Measurements from ENCODE around the gene ARID1B. TPM values are rescaled to one million over a fixed set of nuclear protein-coding genes. Genes with fewer than 3 reads are reported as not detected.

The ARID1B gene
- total RNA-seq, 6 experiments from 2014 or later = 23.2 to 35.3 (median 30.7) TPM

DNA sequence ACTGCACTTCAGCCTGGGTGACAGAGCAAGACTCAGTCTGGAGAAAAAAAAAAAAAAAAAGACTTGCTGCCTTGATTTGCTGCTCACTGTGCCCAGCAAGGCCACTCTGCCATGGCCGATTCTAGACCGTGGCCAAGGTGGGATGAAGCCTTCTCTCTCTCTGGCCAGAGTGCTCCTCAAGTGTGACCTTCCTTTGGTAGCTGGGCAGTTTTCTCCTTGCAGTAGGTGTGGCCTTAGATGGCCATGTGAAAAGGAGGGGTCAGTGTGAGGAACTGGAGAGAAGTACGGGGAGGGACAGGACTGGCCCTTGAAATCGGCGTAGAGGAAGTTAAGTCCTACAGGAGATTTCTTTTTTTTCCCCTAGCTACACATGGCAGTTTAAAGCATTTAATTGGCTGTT is 272.0 kb downstream of the ARID1B start:
- Histone ChIP-seq H3K27ac (no peak overlapping the region), H3K4me1 (peaks cover 0 to 6% (median 0%) of the 10 kb centered on the region in 4 donors), H3K4me3 (no peak overlapping the region), H3K27me3 (no peaks in the 10 kb centered on the region), H3K9me3 (no peaks in the 10 kb centered on the region), H3K36me3 (no peaks in the 10 kb centered on the region)
- WGBS (ENCODE audit: insufficient coverage, low coverage, low lambda C conversion rate, missing lambda C conversion rate) = 65% methylated on average over 5 of the region's 5 CpGs
- ATAC-seq (peak; percentile 25 to 66 (median 50)), DNase-seq (no peak)
- TF ChIP-seq, protein P1, sequence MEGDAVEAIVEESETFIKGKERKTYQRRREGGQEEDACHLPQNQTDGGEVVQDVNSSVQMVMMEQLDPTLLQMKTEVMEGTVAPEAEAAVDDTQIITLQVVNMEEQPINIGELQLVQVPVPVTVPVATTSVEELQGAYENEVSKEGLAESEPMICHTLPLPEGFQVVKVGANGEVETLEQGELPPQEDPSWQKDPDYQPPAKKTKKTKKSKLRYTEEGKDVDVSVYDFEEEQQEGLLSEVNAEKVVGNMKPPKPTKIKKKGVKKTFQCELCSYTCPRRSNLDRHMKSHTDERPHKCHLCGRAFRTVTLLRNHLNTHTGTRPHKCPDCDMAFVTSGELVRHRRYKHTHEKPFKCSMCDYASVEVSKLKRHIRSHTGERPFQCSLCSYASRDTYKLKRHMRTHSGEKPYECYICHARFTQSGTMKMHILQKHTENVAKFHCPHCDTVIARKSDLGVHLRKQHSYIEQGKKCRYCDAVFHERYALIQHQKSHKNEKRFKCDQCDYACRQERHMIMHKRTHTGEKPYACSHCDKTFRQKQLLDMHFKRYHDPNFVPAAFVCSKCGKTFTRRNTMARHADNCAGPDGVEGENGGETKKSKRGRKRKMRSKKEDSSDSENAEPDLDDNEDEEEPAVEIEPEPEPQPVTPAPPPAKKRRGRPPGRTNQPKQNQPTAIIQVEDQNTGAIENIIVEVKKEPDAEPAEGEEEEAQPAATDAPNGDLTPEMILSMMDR (IDR thresholded peaks at IDR 0.05) = no peak
- TF ChIP-seq POLR2A (IDR thresholded peaks at IDR 0.05) = no peak
- intact Hi-C loops (cut with DNase I) = loop anchor here (10.0 kb wide), 2 partner anchors 136 to 484 kb away; no protein-coding TSS in a partner anchor

DNA sequence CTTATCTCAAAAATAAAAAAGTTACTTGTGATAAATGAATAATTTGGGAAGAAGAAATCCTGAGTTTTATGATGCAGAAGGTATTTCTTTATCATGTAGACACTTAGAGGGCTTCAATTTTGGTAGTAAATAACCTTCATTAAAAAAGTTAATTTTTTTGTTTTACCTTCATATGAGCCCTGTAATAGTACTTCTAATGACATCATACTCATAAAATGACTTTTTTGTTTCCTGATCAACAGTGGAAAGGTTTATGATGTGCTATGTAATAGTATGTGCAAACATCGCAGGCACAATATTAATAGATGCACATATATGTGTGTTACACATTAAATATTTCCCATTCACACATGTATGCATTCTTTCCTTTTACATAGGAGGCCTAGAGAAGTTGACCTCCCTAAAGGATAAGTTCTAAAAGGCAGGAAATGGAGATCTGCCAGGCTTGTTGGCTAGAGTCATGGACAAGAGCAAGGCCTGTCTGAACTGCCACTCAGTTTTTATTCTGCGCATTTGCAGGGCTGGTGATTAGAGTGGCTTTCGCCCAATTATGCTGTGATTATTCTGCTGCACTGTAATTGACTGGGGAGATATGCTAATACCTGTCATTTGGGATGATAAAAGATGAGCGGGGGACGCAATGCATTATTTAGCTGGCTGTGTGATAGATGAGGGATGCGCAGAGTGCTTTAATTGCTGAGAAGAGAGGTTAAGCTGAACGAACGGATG is 273.5 kb downstream of the ARID1B start:
- intact Hi-C loops (cut with DNase I) = no loop called here
- TF ChIP-seq, protein P1 (IDR thresholded peaks at IDR 0.05) = no peak
- H3K9me3 ChIP-seq = no peaks in the 10 kb centered on the region
- WGBS (ENCODE audit: insufficient coverage, low coverage, low lambda C conversion rate, missing lambda C conversion rate) = 73% methylated on average over 8 of the region's 8 CpGs
- H3K27me3 ChIP-seq = no peaks in the 10 kb centered on the region
- H3K27ac ChIP-seq = no peak overlapping the region
- no peak for DNase-seq
- no peaks in the 10 kb centered on the region for H3K36me3 ChIP-seq
- ATAC-seq = no peak
- peaks cover 0 to 6% (median 0%) of the 10 kb centered on the region in 4 donors for H3K4me1 ChIP-seq
- no peak overlapping the region for H3K4me3 ChIP-seq

DNA sequence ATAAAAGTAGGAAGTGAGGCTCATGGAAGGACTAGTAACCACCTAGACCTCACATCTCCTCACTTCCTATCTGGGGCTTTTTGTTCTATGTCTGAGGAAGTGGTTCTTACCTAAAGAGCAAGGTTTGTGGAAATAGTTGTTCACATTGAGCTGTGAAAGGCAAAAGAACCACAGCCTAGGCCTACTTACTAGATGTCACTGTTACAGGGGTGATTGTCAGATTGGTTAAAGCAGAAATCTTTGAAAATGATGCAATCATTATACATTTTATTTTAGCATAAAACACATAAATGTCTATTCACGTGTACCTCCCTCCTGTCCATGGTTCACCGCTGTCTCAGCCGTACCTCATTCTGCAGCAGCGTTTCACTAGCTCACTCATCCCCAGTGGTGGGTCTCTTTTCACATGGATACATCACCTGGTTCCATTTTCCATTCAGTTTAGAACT is 277.4 kb downstream of the ARID1B start:
- Histone ChIP-seq H3K9me3 (no peaks in the 10 kb centered on the region), H3K36me3 (no peaks in the 10 kb centered on the region), H3K27ac (no peak overlapping the region), H3K4me1 (no peaks in the 10 kb centered on the region), H3K4me3 (no peak overlapping the region), H3K27me3 (no peaks in the 10 kb centered on the region)
- intact Hi-C loops (cut with DNase I) = no loop called here
- peak; percentile 25 to 56 (median 43) for ATAC-seq
- no peak for DNase-seq
- TF ChIP-seq, protein P1 (IDR thresholded peaks at IDR 0.05) = no peak
- TF ChIP-seq POLR2A (IDR thresholded peaks at IDR 0.05) = no peak
- WGBS (ENCODE audit: insufficient coverage, low coverage, low lambda C conversion rate, missing lambda C conversion rate) = 73% methylated on average over 4 of the region's 4 CpGs

DNA sequence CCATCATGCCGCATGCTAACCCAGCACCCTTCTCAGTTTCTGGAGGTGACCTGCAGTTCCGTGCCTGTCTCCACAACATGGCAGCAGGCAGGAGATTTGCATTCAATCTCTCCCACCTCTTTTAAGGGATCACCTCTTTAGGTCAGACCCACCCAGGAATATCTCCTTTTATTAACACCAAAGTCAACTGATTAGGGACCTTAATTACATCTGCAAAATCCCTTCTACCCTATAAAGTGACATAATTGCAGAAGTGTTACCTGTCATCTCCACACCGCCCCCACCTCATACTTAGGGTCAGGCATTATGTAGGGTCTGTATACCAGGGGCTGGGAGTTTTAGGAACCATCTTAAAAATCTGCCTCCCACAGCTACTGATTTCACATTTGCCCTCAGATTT is 278.7 kb downstream of the ARID1B start:
- WGBS (ENCODE audit: insufficient coverage, low coverage, low lambda C conversion rate, missing lambda C conversion rate) = 100% methylated on average over 2 of the region's 3 CpGs
- no peak overlapping the region for H3K4me3 ChIP-seq
- H3K27me3 ChIP-seq = no peaks in the 10 kb centered on the region
- no peaks in the 10 kb centered on the region for H3K9me3 ChIP-seq
- ATAC-seq (no peak), DNase-seq (no peak)
- peaks cover 0 to under 1% (median 0%) of the 10 kb centered on the region in 4 donors for H3K36me3 ChIP-seq
- intact Hi-C loops (cut with DNase I) = no loop called here
- TF ChIP-seq, protein P1 (IDR thresholded peaks at IDR 0.05) = no peak
- no peak for TF ChIP-seq POLR2A (IDR thresholded peaks at IDR 0.05)
- no peaks in the 10 kb centered on the region for H3K4me1 ChIP-seq
- no peak overlapping the region for H3K27ac ChIP-seq
